Measurements from ENCODE around the gene ZRANB3. TPM values are rescaled to one million over a fixed set of nuclear protein-coding genes. Genes with fewer than 3 reads are reported as not detected.
A peak's percentile ranks its signal among the peaks of the same experiment; 100 is the strongest.

Gene ZRANB3
- total and polyA plus RNA-seq, 2 of the 13 experiments (the other 11 are each of a cell fraction or from before 2014, with no cell fraction given), result 5.8 to 25.2 TPM

DNA sequence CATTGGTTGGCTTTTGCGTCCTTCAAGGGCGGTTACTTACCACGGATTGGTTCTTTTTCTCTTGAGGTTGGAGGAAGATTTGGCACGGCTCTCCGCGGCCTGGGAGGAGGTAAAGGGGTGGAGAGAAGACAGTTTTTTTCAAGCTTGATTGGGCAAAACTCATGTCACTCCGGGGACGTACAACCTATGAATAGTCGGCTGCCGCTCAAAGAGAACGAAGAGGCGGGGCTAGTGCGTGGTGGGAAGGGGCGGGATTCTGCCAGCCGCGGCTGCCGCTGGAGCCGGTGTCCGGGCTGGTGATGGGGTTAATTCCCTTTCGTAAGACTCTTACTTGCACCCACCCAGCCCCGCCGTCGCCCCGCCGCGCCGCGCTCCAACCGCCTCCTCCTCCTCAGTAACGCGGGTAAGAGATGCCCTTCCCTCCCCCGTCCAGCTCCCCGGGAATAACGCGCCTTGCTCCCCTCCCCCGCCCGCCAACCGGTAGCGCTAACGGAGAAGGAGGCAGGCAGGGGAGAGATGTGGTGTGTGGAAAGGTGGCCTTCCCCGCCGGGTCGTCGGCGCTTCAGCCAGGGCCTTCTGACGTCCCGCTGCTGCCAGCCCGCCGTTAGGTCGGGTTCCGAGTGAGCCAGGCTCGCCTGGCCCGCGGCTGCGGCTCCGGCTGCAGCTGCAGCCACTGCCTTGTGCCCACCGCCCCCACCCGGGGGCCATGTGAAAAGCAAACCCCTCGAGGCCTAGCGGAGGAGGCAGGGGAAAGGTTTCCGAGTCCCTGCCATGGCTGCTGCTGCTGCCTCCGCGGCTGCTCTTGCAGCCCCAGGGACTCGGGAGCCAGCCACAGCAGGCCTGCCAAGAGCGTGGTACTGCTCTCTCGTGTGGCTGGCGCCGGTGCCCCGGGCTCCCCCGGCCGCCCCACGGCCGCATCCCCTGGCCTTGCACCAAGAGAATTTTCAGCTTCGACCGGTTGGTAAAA is 496 bp upstream of the ZRANB3 start, which contains the start of gene R3HDM1 (continued):
- TF ChIP-seq ZNF563 (CRISPR knock-in tag; IDR thresholded peaks at IDR 0.05) (peak; percentile 82; the same call in 1 of the 2 replicates), KLF9 (CRISPR knock-in tag; IDR thresholded peaks at IDR 0.05; ENCODE audit: low read depth) (no peak), ZNF296 (CRISPR knock-in tag; conservative IDR thresholded peaks at IDR 0.05) (no peak), ZNF235 (CRISPR knock-in tag; IDR thresholded peaks at IDR 0.05; ENCODE audit: borderline replicate concordance) (peak; percentile 92; the same call in 1 of the 2 replicates), ZNF264 (CRISPR knock-in tag; IDR thresholded peaks at IDR 0.05) (0 out of 2 replicates have a peak, but pooled peaks have one; percentile 38), ZNF552 (CRISPR knock-in tag; IDR thresholded peaks at IDR 0.05; ENCODE audit: borderline replicate concordance) (peak; percentile 73; the same call in 1 of the 2 replicates), SP5 (CRISPR knock-in tag; IDR thresholded peaks at IDR 0.05; ENCODE audit: borderline replicate concordance, low read depth) (peak; percentile 28; the same call in 1 of the 2 replicates), CREB1 (IDR thresholded peaks at IDR 0.05) (peak; percentile 75), CREB1 (CRISPR knock-in tag; IDR thresholded peaks at IDR 0.05) (no peak), DR1 (CRISPR knock-in tag; IDR thresholded peaks at IDR 0.05) (peak; percentile 62; the same call in 1 of the 2 replicates), MXD4 (CRISPR knock-in tag; IDR thresholded peaks at IDR 0.05) (0 out of 2 replicates have a peak, but pooled peaks have one; percentile 48), CCDC6 (CRISPR knock-in tag; IDR thresholded peaks at IDR 0.05) (peak; percentile 80), ZNF605 (CRISPR knock-in tag; IDR thresholded peaks at IDR 0.05) (peak; percentile 89), ZNF143 (CRISPR knock-in tag; IDR thresholded peaks at IDR 0.05) (no peak; the same call in 1 of the 2 replicates), CHCHD3 (CRISPR knock-in tag; IDR thresholded peaks at IDR 0.05) (0 out of 2 replicates have a peak, but pooled peaks have one; percentile 81), ADNP (CRISPR knock-in tag; IDR thresholded peaks at IDR 0.05) (no peak), SYNCRIP (IDR thresholded peaks at IDR 0.05; ENCODE audit: insufficient read depth, low read depth, low read length) (no peak)
- TF ChIP-seq, protein P1, sequence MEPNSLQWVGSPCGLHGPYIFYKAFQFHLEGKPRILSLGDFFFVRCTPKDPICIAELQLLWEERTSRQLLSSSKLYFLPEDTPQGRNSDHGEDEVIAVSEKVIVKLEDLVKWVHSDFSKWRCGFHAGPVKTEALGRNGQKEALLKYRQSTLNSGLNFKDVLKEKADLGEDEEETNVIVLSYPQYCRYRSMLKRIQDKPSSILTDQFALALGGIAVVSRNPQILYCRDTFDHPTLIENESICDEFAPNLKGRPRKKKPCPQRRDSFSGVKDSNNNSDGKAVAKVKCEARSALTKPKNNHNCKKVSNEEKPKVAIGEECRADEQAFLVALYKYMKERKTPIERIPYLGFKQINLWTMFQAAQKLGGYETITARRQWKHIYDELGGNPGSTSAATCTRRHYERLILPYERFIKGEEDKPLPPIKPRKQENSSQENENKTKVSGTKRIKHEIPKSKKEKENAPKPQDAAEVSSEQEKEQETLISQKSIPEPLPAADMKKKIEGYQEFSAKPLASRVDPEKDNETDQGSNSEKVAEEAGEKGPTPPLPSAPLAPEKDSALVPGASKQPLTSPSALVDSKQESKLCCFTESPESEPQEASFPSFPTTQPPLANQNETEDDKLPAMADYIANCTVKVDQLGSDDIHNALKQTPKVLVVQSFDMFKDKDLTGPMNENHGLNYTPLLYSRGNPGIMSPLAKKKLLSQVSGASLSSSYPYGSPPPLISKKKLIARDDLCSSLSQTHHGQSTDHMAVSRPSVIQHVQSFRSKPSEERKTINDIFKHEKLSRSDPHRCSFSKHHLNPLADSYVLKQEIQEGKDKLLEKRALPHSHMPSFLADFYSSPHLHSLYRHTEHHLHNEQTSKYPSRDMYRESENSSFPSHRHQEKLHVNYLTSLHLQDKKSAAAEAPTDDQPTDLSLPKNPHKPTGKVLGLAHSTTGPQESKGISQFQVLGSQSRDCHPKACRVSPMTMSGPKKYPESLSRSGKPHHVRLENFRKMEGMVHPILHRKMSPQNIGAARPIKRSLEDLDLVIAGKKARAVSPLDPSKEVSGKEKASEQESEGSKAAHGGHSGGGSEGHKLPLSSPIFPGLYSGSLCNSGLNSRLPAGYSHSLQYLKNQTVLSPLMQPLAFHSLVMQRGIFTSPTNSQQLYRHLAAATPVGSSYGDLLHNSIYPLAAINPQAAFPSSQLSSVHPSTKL (CRISPR knock-in tag; IDR thresholded peaks at IDR 0.05), result no peak; the same call in 1 of the 2 replicates
- TF ChIP-seq, protein P2, sequence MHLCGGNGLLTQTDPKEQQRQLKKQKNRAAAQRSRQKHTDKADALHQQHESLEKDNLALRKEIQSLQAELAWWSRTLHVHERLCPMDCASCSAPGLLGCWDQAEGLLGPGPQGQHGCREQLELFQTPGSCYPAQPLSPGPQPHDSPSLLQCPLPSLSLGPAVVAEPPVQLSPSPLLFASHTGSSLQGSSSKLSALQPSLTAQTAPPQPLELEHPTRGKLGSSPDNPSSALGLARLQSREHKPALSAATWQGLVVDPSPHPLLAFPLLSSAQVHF (CRISPR knock-in tag; IDR thresholded peaks at IDR 0.05), result peak; percentile 63; the same call in 1 of the 2 replicates
- TF ChIP-seq, protein P3, sequence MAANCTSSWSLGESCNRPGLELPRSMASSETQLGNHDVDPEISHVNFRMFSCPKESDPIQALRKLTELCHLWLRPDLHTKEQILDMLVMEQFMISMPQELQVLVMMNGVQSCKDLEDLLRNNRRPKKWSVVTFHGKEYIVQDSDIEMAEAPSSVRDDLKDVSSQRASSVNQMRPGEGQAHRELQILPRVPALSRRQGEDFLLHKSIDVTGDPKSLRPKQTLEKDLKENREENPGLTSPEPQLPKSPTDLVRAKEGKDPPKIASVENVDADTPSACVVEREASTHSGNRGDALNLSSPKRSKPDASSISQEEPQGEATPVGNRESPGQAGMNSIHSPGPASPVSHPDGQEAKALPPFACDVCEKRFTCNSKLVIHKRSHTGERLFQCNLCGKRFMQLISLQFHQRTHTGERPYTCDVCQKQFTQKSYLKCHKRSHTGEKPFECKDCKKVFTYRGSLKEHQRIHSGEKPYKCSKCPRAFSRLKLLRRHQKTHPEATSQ (CRISPR knock-in tag; IDR thresholded peaks at IDR 0.05; ENCODE audit: borderline replicate concordance), result no peak
- TF ChIP-seq, protein P4, sequence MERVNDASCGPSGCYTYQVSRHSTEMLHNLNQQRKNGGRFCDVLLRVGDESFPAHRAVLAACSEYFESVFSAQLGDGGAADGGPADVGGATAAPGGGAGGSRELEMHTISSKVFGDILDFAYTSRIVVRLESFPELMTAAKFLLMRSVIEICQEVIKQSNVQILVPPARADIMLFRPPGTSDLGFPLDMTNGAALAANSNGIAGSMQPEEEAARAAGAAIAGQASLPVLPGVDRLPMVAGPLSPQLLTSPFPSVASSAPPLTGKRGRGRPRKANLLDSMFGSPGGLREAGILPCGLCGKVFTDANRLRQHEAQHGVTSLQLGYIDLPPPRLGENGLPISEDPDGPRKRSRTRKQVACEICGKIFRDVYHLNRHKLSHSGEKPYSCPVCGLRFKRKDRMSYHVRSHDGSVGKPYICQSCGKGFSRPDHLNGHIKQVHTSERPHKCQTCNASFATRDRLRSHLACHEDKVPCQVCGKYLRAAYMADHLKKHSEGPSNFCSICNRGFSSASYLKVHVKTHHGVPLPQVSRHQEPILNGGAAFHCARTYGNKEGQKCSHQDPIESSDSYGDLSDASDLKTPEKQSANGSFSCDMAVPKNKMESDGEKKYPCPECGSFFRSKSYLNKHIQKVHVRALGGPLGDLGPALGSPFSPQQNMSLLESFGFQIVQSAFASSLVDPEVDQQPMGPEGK (CRISPR knock-in tag; IDR thresholded peaks at IDR 0.05), result peak; percentile 87

All from HepG2 (cell line).